A673 (cell line): ENCODE data around the gene AEBP2. TPM values are rescaled to one million over a fixed set of nuclear protein-coding genes. Genes with fewer than 3 reads are reported as not detected.
A peak's percentile ranks its signal among the peaks of the same experiment; 100 is the strongest.

Experiments
- BruUV-seq: library from RNA; stranded (reverse); fragments of 400-500 nt; replicated peaks from 2 replicates; lab custom pipeline; 2021; lab: Mats Ljungman, UMichigan
- CTCF ChIA-PET: fragments of 300-600 bp; sonication (Branson Sonifier 250); formaldehyde crosslinking; loops from one replicate; lab custom pipeline; 2022; ENCODE audit warnings: antibody characterized with exemption; lab: Charles Lee
- POLR2A ChIA-PET: fragments of 300-600 bp; sonication (Branson Sonifier 250); formaldehyde crosslinking; loops from one replicate; lab custom pipeline; 2022; ENCODE audit warnings: antibody characterized with exemption; ENCODE audit not compliant: low non-redundant PET; lab: Charles Lee
- DNase-seq: peaks from one replicate; pipeline ENCODE4 v3.0.0-alpha.2; 2015; ENCODE audit warnings: low spot score
- H3K27ac ChIP-seq: fragments of 200-600 bp; sonication (generic); 2 replicates; pipeline ENCODE4 v1.5.1; 2016; ENCODE audit warnings: mixed run types, low read depth, mild to moderate bottlenecking, mixed read lengths, antibody characterized with exemption, low read length; ENCODE audit not compliant: poor library complexity, severe bottlenecking
- H3K27me3 ChIP-seq: fragments of 200-600 bp; sonication (generic); replicated peaks from 2 replicates; pipeline ENCODE4 v1.6.1; 2017; ENCODE audit warnings: mixed run types, low read depth, mild to moderate bottlenecking, mixed read lengths, antibody characterized with exemption, low read length; ENCODE audit not compliant: insufficient read depth, poor library complexity
- H3K36me3 ChIP-seq: fragments of 200-600 bp; sonication (generic); 2 replicates; pipeline ENCODE4 v1.6.1; 2016; ENCODE audit warnings: mixed run types, mild to moderate bottlenecking, mixed read lengths, antibody characterized with exemption, low read length; ENCODE audit not compliant: insufficient read depth, poor library complexity, severe bottlenecking
- H3K4me1 ChIP-seq: fragments of 200-600 bp; sonication (generic); 2 replicates; pipeline ENCODE4 v1.6.1; 2017; ENCODE audit warnings: mixed run types, mild to moderate bottlenecking, mixed read lengths, antibody characterized with exemption, low read length; ENCODE audit not compliant: insufficient read depth, poor library complexity, severe bottlenecking
- H3K4me3 ChIP-seq: fragments of 200-600 bp; sonication (generic); 2 replicates; pipeline ENCODE4 v1.5.1; 2016; ENCODE audit warnings: low read depth, mixed run types, mild to moderate bottlenecking, mixed read lengths, low read length; ENCODE audit not compliant: poor library complexity, severe bottlenecking
- H3K9me3 ChIP-seq: fragments of 200-600 bp; sonication (generic); 2 replicates; pipeline ENCODE4 v1.6.1; 2016; ENCODE audit warnings: mixed run types, low read depth, mild to moderate bottlenecking, mixed read lengths, antibody characterized with exemption, low read length; ENCODE audit not compliant: poor library complexity, severe bottlenecking
- EZH2 ChIP-seq: fragments of 200-600 bp; sonication (generic); IDR thresholded peaks from 2 replicates; pipeline ENCODE4 v1.6.1; 2017; ENCODE audit warnings: borderline replicate concordance, low read depth, mild to moderate bottlenecking, mixed read lengths, antibody characterized with exemption, low read length; ENCODE audit not compliant: poor library complexity, severe bottlenecking
- intact Hi-C: fragments of 100-400 bp; cut with micrococcal nuclease; formaldehyde crosslinking; loops from one replicate; pipeline ENCODE4 v1.10.0; 2022; ENCODE audit not compliant: unreplicated experiment
- total RNA-seq: library from RNA; stranded (reverse); gene quantifications from 2 replicates; pipeline ENCODE4 v1.2.3, GENCODE V29; 2021
- TF ChIP-seq, protein P1 (sequence below): fragments of 300-800, 200-600 bp; sonication (generic); conservative IDR thresholded peaks from 2 replicates; pipeline ENCODE4 v1.5.1; 2017; ENCODE audit warnings: low read depth, mild to moderate bottlenecking, antibody characterized with exemption, low read length, moderate library complexity, mixed read lengths

The AEBP2 gene
- total RNA-seq, 1 experiment from 2014 or later, result 47.6 TPM

DNA sequence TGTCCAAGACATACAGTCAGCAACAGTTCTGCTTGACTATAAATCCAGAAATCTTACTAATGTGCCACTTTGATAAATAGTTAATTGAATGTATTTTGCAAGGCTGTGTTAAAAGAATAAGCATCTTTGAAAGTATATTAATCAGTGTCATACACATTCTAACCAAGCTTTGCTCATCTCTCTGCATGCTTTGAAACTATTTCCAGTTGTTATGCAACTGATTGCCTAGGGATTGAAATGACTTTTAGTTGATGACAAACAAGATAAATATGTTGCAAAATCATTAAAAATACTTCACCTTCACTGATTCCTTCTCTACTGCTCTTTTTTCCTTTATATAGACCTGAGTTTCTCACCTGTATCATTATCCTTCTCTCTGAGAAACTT lies 91.3 kb downstream of the AEBP2 start:
- no peaks in the 10 kb centered on the region for H3K27me3 ChIP-seq
- no peaks in the 10 kb centered on the region for H3K36me3 ChIP-seq
- TF ChIP-seq, protein P1, sequence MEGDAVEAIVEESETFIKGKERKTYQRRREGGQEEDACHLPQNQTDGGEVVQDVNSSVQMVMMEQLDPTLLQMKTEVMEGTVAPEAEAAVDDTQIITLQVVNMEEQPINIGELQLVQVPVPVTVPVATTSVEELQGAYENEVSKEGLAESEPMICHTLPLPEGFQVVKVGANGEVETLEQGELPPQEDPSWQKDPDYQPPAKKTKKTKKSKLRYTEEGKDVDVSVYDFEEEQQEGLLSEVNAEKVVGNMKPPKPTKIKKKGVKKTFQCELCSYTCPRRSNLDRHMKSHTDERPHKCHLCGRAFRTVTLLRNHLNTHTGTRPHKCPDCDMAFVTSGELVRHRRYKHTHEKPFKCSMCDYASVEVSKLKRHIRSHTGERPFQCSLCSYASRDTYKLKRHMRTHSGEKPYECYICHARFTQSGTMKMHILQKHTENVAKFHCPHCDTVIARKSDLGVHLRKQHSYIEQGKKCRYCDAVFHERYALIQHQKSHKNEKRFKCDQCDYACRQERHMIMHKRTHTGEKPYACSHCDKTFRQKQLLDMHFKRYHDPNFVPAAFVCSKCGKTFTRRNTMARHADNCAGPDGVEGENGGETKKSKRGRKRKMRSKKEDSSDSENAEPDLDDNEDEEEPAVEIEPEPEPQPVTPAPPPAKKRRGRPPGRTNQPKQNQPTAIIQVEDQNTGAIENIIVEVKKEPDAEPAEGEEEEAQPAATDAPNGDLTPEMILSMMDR, result no peak
- TF ChIP-seq EZH2, result no peak
- H3K4me1 ChIP-seq, result peaks cover 25% of the 10 kb centered on the region
- H3K4me3 ChIP-seq, result no peak overlapping the region
- peaks cover 5% of the 10 kb centered on the region for H3K9me3 ChIP-seq
- POLR2A ChIA-PET, result no interaction called here
- no peak overlapping the region for H3K27ac ChIP-seq
- intact Hi-C loops, result no loop called here
- no peak for DNase-seq
- CTCF ChIA-PET, result no interaction called here
- BruUV-seq, result no TSS peak

DNA sequence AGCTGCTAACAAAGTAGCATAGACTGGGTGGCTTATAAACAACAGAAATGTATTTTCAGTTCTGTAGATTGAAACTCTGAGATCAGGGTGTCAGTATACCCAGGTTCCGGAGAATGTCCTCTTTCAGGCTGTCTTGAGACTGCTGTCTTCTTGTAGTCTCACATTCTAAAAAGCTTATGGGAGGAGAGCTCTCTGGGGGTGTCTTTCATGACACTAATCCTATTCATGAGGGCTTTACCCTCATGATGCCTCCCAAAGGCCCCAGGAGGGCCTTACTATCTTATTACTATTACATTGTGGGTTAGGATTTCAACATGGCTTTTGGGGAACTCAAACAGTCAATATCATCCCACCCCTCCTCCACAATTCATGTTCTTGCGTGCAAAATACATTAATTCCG lies 94.3 kb downstream of the AEBP2 start:
- Histone ChIP-seq H3K27ac (no peak overlapping the region), H3K36me3 (no peaks in the 10 kb centered on the region), H3K9me3 (peaks cover 18% of the 10 kb centered on the region), H3K4me1 (peaks cover 18% of the 10 kb centered on the region), H3K27me3 (no peaks in the 10 kb centered on the region), H3K4me3 (no peak overlapping the region)
- no TSS peak for BruUV-seq
- ChIA-PET POLR2A (no interaction called here), CTCF (no interaction called here)
- intact Hi-C loops, result no loop called here
- DNase-seq, result peak; percentile 27
- TF ChIP-seq, protein P1, result no peak
- TF ChIP-seq EZH2, result no peak

DNA sequence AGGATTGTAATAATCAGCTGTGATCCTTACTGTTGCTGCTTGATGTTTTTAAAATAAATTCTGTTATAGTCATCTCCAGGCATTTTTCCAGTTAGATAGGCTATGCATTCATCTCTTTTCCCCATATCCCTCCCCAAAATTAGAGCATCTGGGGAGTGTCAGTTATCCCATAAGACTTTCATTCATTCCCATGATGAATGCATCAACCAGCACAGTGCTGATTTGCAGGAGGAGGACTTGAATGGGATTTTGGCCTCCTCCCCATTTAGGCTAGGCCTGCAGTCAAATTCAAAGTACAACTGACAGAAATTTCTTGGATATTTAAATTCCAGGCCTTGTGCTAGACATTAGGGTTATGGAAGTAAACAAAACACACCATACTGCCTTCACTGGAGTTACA lies 99.8 kb downstream of the AEBP2 start:
- Histone ChIP-seq H3K4me3 (no peak overlapping the region), H3K4me1 (peaks cover under 1% of the 10 kb centered on the region), H3K27me3 (no peaks in the 10 kb centered on the region), H3K36me3 (no peaks in the 10 kb centered on the region), H3K9me3 (peaks cover 18% of the 10 kb centered on the region), H3K27ac (no peak overlapping the region)
- DNase-seq, result no peak
- CTCF ChIA-PET, result no interaction called here
- TF ChIP-seq, protein P1, result no peak
- no peak for TF ChIP-seq EZH2
- POLR2A ChIA-PET, result no interaction called here
- intact Hi-C loops, result no loop called here
- BruUV-seq, result no TSS peak
